Mesenchymal stem cell (in vitro differentiated cells and primary cell): ENCODE measurements around the gene FRMD4A.
A peak's percentile ranks its signal among the peaks of the same experiment; 100 is the strongest.

ENCODE experiments used
- DNase-seq: peaks from one replicate; pipeline ENCODE4 v3.0.0-alpha.2; 2013
- H2AFZ ChIP-seq: one replicate; pipeline ENCODE4 v1.6.1; 2013; ENCODE audit warnings: low read depth, mild to moderate bottlenecking, control low read depth, inconsistent platforms, low read length, moderate library complexity
- H2AK5ac ChIP-seq: 2 replicates; pipeline ENCODE4 v1.6.1; 2013; ENCODE audit warnings: low read length, moderate library complexity, mild to moderate bottlenecking, inconsistent platforms; ENCODE audit not compliant: severe bottlenecking
- H2BK120ac ChIP-seq: one replicate; pipeline ENCODE4 v1.6.1; 2013; ENCODE audit warnings: low read depth, mild to moderate bottlenecking, inconsistent platforms, low read length, moderate library complexity
- H2BK12ac ChIP-seq, 2 experiments: one replicate each; pipeline ENCODE4 v1.6.1; 2013; ENCODE audit warnings: inconsistent platforms in 2 of 2, low read length in 2 of 2, mild to moderate bottlenecking in 2 of 2, moderate library complexity in 2 of 2, control low read depth in 1 of 2
- H2BK15ac ChIP-seq: one replicate; pipeline ENCODE4 v1.6.1; 2013; ENCODE audit warnings: mild to moderate bottlenecking, low read depth, inconsistent platforms; ENCODE audit not compliant: poor library complexity, severe bottlenecking
- H2BK5ac ChIP-seq: 2 replicates; pipeline ENCODE4 v1.6.1; 2013; ENCODE audit warnings: low read depth, mild to moderate bottlenecking, low read length, control low read depth, inconsistent platforms; ENCODE audit not compliant: poor library complexity, severe bottlenecking
- H3K14ac ChIP-seq, 2 experiments: one replicate each; pipeline ENCODE4 v1.6.1; 2013; ENCODE audit warnings: inconsistent platforms in 2 of 2, low read length in 2 of 2, control low read depth in 1 of 2, mild to moderate bottlenecking in 1 of 2, moderate library complexity in 1 of 2
- H3K18ac ChIP-seq, 2 experiments: one replicate each; pipeline ENCODE4 v1.6.1; 2013; ENCODE audit warnings: inconsistent platforms in 2 of 2, low read length in 2 of 2, control low read depth in 1 of 2, low read depth in 1 of 2, mild to moderate bottlenecking in 1 of 2
- H3K23ac ChIP-seq, 2 experiments: one replicate each; pipeline ENCODE4 v1.6.1; 2013; ENCODE audit warnings: inconsistent platforms in 2 of 2, low read length in 2 of 2, mild to moderate bottlenecking in 2 of 2, moderate library complexity in 2 of 2, control low read depth in 1 of 2
- H3K27ac ChIP-seq: 2 replicates; pipeline ENCODE4 v1.5.1; 2013; ENCODE audit warnings: mild to moderate bottlenecking, moderate library complexity, low read length, control low read depth, inconsistent platforms; ENCODE audit not compliant: poor library complexity, severe bottlenecking
- H3K27me3 ChIP-seq, 2 experiments: 2 replicates each; pipeline versions ENCODE4 v1.6.1 to v1.7.0; 2013; ENCODE audit warnings: low read length in 2 of 2, mild to moderate bottlenecking in 2 of 2, moderate library complexity in 2 of 2, control low read depth in 1 of 2, inconsistent platforms in 1 of 2; ENCODE audit not compliant: control insufficient read depth in 1 of 2, insufficient read depth in 1 of 2
- H3K36me3 ChIP-seq, 2 experiments: 2 replicates each; pipeline versions ENCODE4 v1.6.1 to v1.7.0; 2013; ENCODE audit warnings: low read length in 2 of 2, control low read depth in 1 of 2, inconsistent platforms in 1 of 2, low read depth in 1 of 2, mild to moderate bottlenecking in 1 of 2; ENCODE audit not compliant: insufficient read depth in 2 of 2, control insufficient read depth in 1 of 2
- H3K4ac ChIP-seq, 2 experiments: one replicate each; pipeline ENCODE4 v1.6.1; 2013; ENCODE audit warnings: inconsistent platforms in 2 of 2, low read length in 2 of 2, mild to moderate bottlenecking in 2 of 2, moderate library complexity in 2 of 2, control low read depth in 1 of 2, low read depth in 1 of 2
- H3K4me1 ChIP-seq: 2 replicates; pipeline ENCODE4 v1.6.1; 2013; ENCODE audit warnings: low read depth, low read length, control low read depth; ENCODE audit not compliant: control insufficient read depth, insufficient read depth
- H3K4me2 ChIP-seq: 2 replicates; pipeline ENCODE4 v1.6.1; 2013; ENCODE audit warnings: low read length, mild to moderate bottlenecking, inconsistent platforms; ENCODE audit not compliant: poor library complexity, severe bottlenecking
- H3K4me3 ChIP-seq, 2 experiments: 2 replicates each; pipeline versions ENCODE4 v1.5.1 to v1.7.0; 2013; ENCODE audit warnings: low read length in 2 of 2, mild to moderate bottlenecking in 2 of 2, control low read depth in 1 of 2, low read depth in 1 of 2; ENCODE audit not compliant: insufficient read depth in 1 of 2
- H3K79me1 ChIP-seq: replicated peaks from 2 replicates; pipeline ENCODE4 v1.6.1; 2013; ENCODE audit warnings: mild to moderate bottlenecking, control low read depth, low read length, inconsistent platforms; ENCODE audit not compliant: poor library complexity, severe bottlenecking
- H3K9ac ChIP-seq: 2 replicates; pipeline ENCODE4 v1.7.0; 2013; ENCODE audit warnings: mild to moderate bottlenecking, low read length, moderate library complexity
- H3K9me3 ChIP-seq: 2 replicates; pipeline ENCODE4 v1.7.0; 2013; ENCODE audit warnings: mild to moderate bottlenecking, low read length; ENCODE audit not compliant: control insufficient read depth
- H4K8ac ChIP-seq: one replicate; pipeline ENCODE4 v1.6.1; 2013; ENCODE audit warnings: inconsistent platforms, mild to moderate bottlenecking, low read length, moderate library complexity
- H4K91ac ChIP-seq: one replicate; pipeline ENCODE4 v1.6.1; 2013; ENCODE audit warnings: mild to moderate bottlenecking, low read length, inconsistent platforms
- WGBS: methylation state at CpG from one replicate; pipeline ENCODE4 v1.1.7; 2013; ENCODE audit warnings: mixed read lengths; 5-methylcytosine and 5-hydroxymethylcytosine counted together

Gene FRMD4A

DNA sequence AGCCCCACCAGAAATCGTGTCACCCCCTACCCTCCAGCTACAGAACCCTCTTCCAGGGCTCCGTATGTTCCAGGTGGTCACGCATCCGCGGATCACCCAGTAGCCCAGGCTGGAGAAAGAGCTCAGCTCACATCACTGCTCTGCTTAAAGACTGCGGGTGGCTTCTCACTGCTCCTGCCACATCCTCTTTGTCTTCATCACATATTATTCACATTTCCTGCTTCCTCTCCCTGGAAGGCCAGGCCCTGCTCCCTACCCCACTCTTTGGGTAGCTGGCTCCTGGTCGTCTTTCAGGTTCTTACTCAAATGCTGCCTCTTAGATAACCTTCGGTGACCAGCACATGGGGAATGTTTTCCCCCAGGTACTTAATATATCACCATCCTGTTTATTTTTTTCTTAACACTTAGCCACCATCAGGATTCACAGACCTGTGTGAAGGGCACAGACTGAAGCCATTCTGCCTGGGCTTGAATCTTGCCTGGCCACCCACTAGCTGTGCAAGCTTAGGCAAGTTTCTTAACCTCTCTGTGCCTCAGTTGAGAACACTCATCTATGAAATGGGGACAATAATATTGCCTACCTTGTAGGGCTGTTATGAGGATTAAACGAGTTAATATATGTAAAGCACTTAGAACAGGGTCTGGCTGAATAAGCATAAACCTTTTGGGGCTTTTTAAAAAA is 436.2 kb downstream of the FRMD4A start:
- Histone ChIP-seq H3K4me1 (peaks cover 5% of the 10 kb centered on the region), H3K4me3 (no peak overlapping the region), H3K14ac (no peak overlapping the region), H4K8ac (peak overlapping the region; percentile 45), H3K4ac (no peak overlapping the region), H3K9ac (no peak overlapping the region), H3K27me3 (no peaks in the 10 kb centered on the region), H2AK5ac (no peak overlapping the region), H3K36me3 (no peaks in the 10 kb centered on the region), H3K18ac (peak overlapping the region; percentile 28 to 37), H3K9me3 (no peaks in the 10 kb centered on the region), H4K91ac (no peak overlapping the region), H3K79me1 (no peaks in the 10 kb centered on the region), H2BK12ac (peak overlapping the region in 1 of 2 experiments; percentile 12), H3K27ac (no peak overlapping the region), H3K4me2 (no peak overlapping the region), H2AFZ (no peak overlapping the region), H2BK120ac (peak overlapping the region; percentile 1), H2BK5ac (no peak overlapping the region), H3K23ac (no peak overlapping the region), H2BK15ac (no peak overlapping the region)
- WGBS: 57% methylated on average over 9 of the region's 9 CpGs
- no peak for DNase-seq

DNA sequence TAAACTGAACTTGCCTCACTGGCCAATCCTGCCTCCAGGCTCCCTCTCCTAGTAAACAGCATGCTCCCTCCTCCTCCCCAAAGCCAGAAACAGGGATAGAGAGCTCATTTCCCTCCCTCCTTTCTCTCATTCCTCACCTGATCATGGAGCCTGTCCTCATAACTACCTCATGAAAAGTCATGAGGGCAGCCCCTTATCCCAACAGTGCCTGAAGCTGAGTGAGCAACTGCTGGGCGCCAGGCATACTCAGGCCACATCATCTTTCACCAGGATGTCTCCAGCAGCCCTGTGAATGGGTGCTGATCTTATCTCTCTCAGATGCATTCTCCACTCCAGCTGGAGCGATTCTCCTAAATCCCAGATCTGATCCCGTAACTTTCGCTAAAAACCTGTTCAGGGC is 436.8 kb downstream of the FRMD4A start:
- Histone ChIP-seq H3K79me1 (peaks cover 3% of the 10 kb centered on the region), H4K8ac (peak overlapping the region; percentile 19)

DNA sequence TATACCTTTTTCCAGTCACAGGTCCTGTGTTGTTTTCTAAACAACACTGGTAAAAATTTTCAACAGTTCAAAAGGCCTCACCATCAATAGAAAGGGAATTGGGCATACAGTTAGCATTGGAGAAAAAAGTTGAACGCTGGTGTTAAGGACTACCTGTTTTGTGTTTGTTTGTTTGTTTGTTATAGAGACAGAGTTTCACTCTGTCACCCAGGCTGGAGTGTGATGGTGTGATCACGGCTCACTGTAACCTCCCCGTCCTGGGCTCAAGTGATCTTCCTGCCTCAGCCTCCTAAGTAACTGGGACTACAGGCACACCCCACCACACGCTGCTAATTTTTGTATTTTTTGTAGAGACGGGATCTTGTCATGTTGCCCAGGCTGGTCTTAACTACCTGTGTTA is 437.9 kb downstream of the FRMD4A start:
- no peak overlapping the region for H2AK5ac ChIP-seq
- H3K23ac ChIP-seq: no peak overlapping the region
- peaks cover 8% of the 10 kb centered on the region for H3K4me1 ChIP-seq
- no peaks in the 10 kb centered on the region for H3K36me3 ChIP-seq
- H2AFZ ChIP-seq: no peak overlapping the region
- H3K27ac ChIP-seq: no peak overlapping the region
- H4K91ac ChIP-seq: no peak overlapping the region
- peaks cover 4% of the 10 kb centered on the region for H3K79me1 ChIP-seq
- no peak for DNase-seq
- 91% methylated on average over 5 of the region's 5 CpGs for WGBS
- no peak overlapping the region for H3K4ac ChIP-seq
- H3K4me2 ChIP-seq: no peak overlapping the region
- no peak overlapping the region for H3K14ac ChIP-seq
- no peak overlapping the region for H2BK5ac ChIP-seq
- peak overlapping the region; percentile 47 for H4K8ac ChIP-seq
- H2BK15ac ChIP-seq: no peak overlapping the region
- no peaks in the 10 kb centered on the region for H3K9me3 ChIP-seq
- no peak overlapping the region for H3K18ac ChIP-seq
- no peak overlapping the region for H2BK12ac ChIP-seq
- H3K27me3 ChIP-seq: no peaks in the 10 kb centered on the region
- no peak overlapping the region for H2BK120ac ChIP-seq
- no peak overlapping the region for H3K4me3 ChIP-seq
- H3K9ac ChIP-seq: no peak overlapping the region

More for the DNA sequence above, 436.8 kb downstream of the FRMD4A start:
- no peak overlapping the region for H4K91ac ChIP-seq
- no peak overlapping the region for H3K18ac ChIP-seq
- DNase-seq: no peak
- H3K4me2 ChIP-seq: no peak overlapping the region
- H2BK5ac ChIP-seq: no peak overlapping the region
- peak overlapping the region; percentile 68 for H2AK5ac ChIP-seq
- peak overlapping the region in 1 of 2 experiments; percentile 2 for H3K14ac ChIP-seq
- H3K9ac ChIP-seq: no peak overlapping the region
- no peak overlapping the region for H2BK15ac ChIP-seq
- no peak overlapping the region for H3K23ac ChIP-seq
- H3K36me3 ChIP-seq: no peaks in the 10 kb centered on the region
- peaks cover 7% of the 10 kb centered on the region for H3K4me1 ChIP-seq
- no peaks in the 10 kb centered on the region for H3K9me3 ChIP-seq
- no peak overlapping the region for H3K27ac ChIP-seq
- no peak overlapping the region for H3K4me3 ChIP-seq
- H3K27me3 ChIP-seq: no peaks in the 10 kb centered on the region
- H2AFZ ChIP-seq: no peak overlapping the region
- 82% methylated on average over 4 of the region's 4 CpGs for WGBS
- H2BK120ac ChIP-seq: no peak overlapping the region
- no peak overlapping the region for H3K4ac ChIP-seq
- H2BK12ac ChIP-seq: peak overlapping the region in 1 of 2 experiments; percentile 23

DNA sequence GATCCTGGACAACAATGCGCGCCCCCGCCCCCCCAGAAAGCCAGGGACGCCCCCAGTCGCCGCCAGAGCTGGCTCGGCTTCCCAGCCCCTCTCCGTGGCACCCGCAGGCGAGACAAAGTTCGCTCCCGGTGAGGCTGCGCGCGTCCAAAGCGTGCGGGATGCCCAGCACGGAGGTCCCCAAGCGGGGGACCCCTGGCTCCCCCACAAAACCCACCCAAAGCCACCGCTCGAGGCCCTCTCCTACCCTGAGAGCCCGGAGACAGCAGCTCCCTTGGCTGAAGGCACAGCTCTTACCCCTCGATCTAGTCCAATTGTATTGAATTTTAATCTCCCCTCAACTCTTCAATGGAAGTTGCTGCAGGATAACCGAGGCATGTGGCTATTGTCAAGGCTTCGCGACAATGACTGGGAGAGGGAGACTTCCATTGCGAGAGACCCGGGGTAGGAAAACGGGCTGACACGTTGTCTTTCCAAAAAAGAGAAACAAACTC is 438.7 kb downstream of the FRMD4A start:
- Histone ChIP-seq H3K36me3 (no peaks in the 10 kb centered on the region), H2BK15ac (peak overlapping the region; percentile 92), H2BK12ac (peak overlapping the region; percentile 71 to 73), H4K91ac (no peak overlapping the region), H3K79me1 (peaks cover 8% of the 10 kb centered on the region), H2BK5ac (no peak overlapping the region), H2AFZ (no peak overlapping the region), H3K9me3 (no peaks in the 10 kb centered on the region), H3K27me3 (no peaks in the 10 kb centered on the region), H2BK120ac (peak overlapping the region; percentile 100), H3K4me1 (peaks cover 8% of the 10 kb centered on the region), H3K27ac (no peak overlapping the region), H3K4ac (peak overlapping the region; percentile 65 to 88), H3K9ac (peak overlapping the region; percentile 75), H3K14ac (no peak overlapping the region), H3K4me2 (peak overlapping the region; percentile 84), H3K23ac (no peak overlapping the region), H3K4me3 (peak overlapping the region; percentile 67 to 73), H3K18ac (peak overlapping the region; percentile 76 to 90), H2AK5ac (no peak overlapping the region), H4K8ac (peak overlapping the region; percentile 92)
- WGBS: 3% methylated on average over 23 of the region's 30 CpGs
- no peak for DNase-seq
